ENCODE results near the gene PIPOX. TPM values are rescaled to one million over a fixed set of nuclear protein-coding genes. Genes with fewer than 3 reads are reported as not detected.

The PIPOX gene
- total and polyA plus RNA-seq, 8 donors: 1.1 to 3.3 (median 2.2) TPM

- Histone ChIP-seq H3K27me3 (no peaks in the 10 kb centered on the region), H3K36me3 (peaks cover 0 to 100% of the 10 kb centered on the region in 2 donors), H3K4me1 (no peaks in the 10 kb centered on the region), H3K27ac (no peak overlapping the region), H3K9me3 (no peaks in the 10 kb centered on the region), H3K4me3 (no peak overlapping the region)
- DNase-seq (peak in 1 of 4 donors; percentile 51), ATAC-seq (no peak)
- intact Hi-C loops (cut with DNase I): no loop called here
- no peak for TF ChIP-seq CTCF (IDR thresholded peaks at IDR 0.05)
Measured at GRCh38 chr17:29093090-29093871, 50.3 kb downstream of the PIPOX start.

GRCh38 chr17:29094101-29094708 is 51.3 kb downstream of the PIPOX start:
- Histone ChIP-seq H3K4me3 (no peak overlapping the region), H3K36me3 (peaks cover 0 to 100% of the 10 kb centered on the region in 2 donors), H3K9me3 (no peaks in the 10 kb centered on the region), H3K4me1 (no peaks in the 10 kb centered on the region), H3K27me3 (no peaks in the 10 kb centered on the region), H3K27ac (no peak overlapping the region)
- DNase-seq (peak in 1 of 4 donors; percentile 37), ATAC-seq (no peak)
- intact Hi-C loops (cut with DNase I): no loop called here
- no peak for TF ChIP-seq CTCF (IDR thresholded peaks at IDR 0.05)

- Histone ChIP-seq H3K36me3 (peaks cover 0 to 100% of the 10 kb centered on the region in 2 donors), H3K4me3 (no peak overlapping the region), H3K27ac (no peak overlapping the region), H3K9me3 (no peaks in the 10 kb centered on the region), H3K27me3 (no peaks in the 10 kb centered on the region), H3K4me1 (no peaks in the 10 kb centered on the region)
- no peak for TF ChIP-seq CTCF (IDR thresholded peaks at IDR 0.05)
- peak in 1 of 4 donors; percentile 42 for DNase-seq
- ATAC-seq: no peak
- intact Hi-C loops (cut with DNase I): no loop called here
Measured at GRCh38 chr17:29095439-29095838, 52.5 kb downstream of the PIPOX start.

GRCh38 chr17:29096094-29096493 is 53.2 kb downstream of the PIPOX start:
- Histone ChIP-seq H3K36me3 (peaks cover 0 to 100% of the 10 kb centered on the region in 2 donors), H3K27ac (no peak overlapping the region), H3K9me3 (no peaks in the 10 kb centered on the region), H3K27me3 (no peaks in the 10 kb centered on the region), H3K4me1 (no peaks in the 10 kb centered on the region), H3K4me3 (no peak overlapping the region)
- intact Hi-C loops (cut with DNase I): no loop called here
- TF ChIP-seq CTCF (IDR thresholded peaks at IDR 0.05): no peak
- DNase-seq: no peak
- no peak for ATAC-seq

- no peaks in the 10 kb centered on the region for H3K27me3 ChIP-seq
- no peak overlapping the region for H3K27ac ChIP-seq
- no peaks in the 10 kb centered on the region for H3K4me1 ChIP-seq
- peaks cover 0 to 100% of the 10 kb centered on the region in 2 donors for H3K36me3 ChIP-seq
- TF ChIP-seq CTCF (IDR thresholded peaks at IDR 0.05): no peak
- H3K4me3 ChIP-seq: no peak overlapping the region
- H3K9me3 ChIP-seq: no peaks in the 10 kb centered on the region
- no peak for ATAC-seq
- intact Hi-C loops (cut with DNase I): no loop called here
- DNase-seq: peak in 1 of 4 donors; percentile 41
Measured at GRCh38 chr17:29099527-29099926, 56.6 kb downstream of the PIPOX start.

Data from left lung (tissue), 10 donors.